SKM-1 treated with dmso at 0.1 percent for 144 hours (cell line): ENCODE data around the gene PAXX.

Experiments
- DNase-seq: peaks from one replicate; lab custom pipeline; 2025; ENCODE audit not compliant: unreplicated experiment; lab: John Stamatoyannopoulos, UW

The PAXX gene

GRCh38 chr9:137016436-137016835 lies 24.2 kb downstream of the PAXX start:
- DNase-seq = no peak

GRCh38 chr9:137017071-137017470 lies 24.8 kb downstream of the PAXX start:
- DNase-seq = no peak

GRCh38 chr9:137017791-137018497 lies 25.7 kb downstream of the PAXX start:
- DNase-seq = no peak

GRCh38 chr9:137018761-137019559 lies 26.7 kb downstream of the PAXX start:
- DNase-seq = no peak

- DNase-seq = no peak
Measured at GRCh38 chr9:137019891-137020683, 27.9 kb downstream of the PAXX start.

GRCh38 chr9:137020771-137021567 lies 28.7 kb downstream of the PAXX start:
- no peak for DNase-seq

- DNase-seq = no peak
Measured at GRCh38 chr9:137021568-137021978, 29.4 kb downstream of the PAXX start.

- peak; percentile 78 for DNase-seq
Measured at GRCh38 chr9:137021979-137022661, 29.9 kb downstream of the PAXX start.

GRCh38 chr9:137022662-137023008 lies 30.4 kb downstream of the PAXX start:
- DNase-seq = no peak

GRCh38 chr9:137023157-137023556 lies 30.9 kb downstream of the PAXX start:
- no peak for DNase-seq

GRCh38 chr9:137023583-137023991 lies 31.4 kb downstream of the PAXX start:
- DNase-seq = no peak

- DNase-seq = no peak
Measured at GRCh38 chr9:137025517-137025966, 33.3 kb downstream of the PAXX start.

- no peak for DNase-seq
Measured at GRCh38 chr9:137026384-137026783, 34.2 kb downstream of the PAXX start.

- no peak for DNase-seq
Measured at GRCh38 chr9:137026828-137027227, 34.6 kb downstream of the PAXX start.

GRCh38 chr9:137027369-137028262 lies 35.4 kb downstream of the PAXX start, which contains the start of gene ABCA2:
TSS of gene ABCA2 (minus strand) at chr9:137028237. CDS start at chr9:137028140, 97 bp downstream.
- no peak for DNase-seq

- peak; percentile 40 for DNase-seq
Measured at GRCh38 chr9:137028263-137029057, 36.2 kb downstream of the PAXX start.

GRCh38 chr9:137029058-137029936 lies 37.1 kb downstream of the PAXX start:
- DNase-seq = peak; percentile 56
